IPS DF 4.7 (cell line): ENCODE data around the gene KLRK1.
"Not testable (repeated sequence)": the region's sequence is repeated elsewhere in the genome, so short reads cannot be mapped to it uniquely, and the experiment has no call there.

Experiments used
- DNase-seq: peaks from one replicate; pipeline ENCODE4 v3.0.0-alpha.2; 2013; ENCODE audit warnings: low spot score; ENCODE audit errors: extremely low read depth

Gene KLRK1

GRCh38 chr12:10389904-10390303 is at the start of gene KLRK1:
Gene KLRK1 (minus strand): TSS chr12:10390041. CDS start chr12:10388810, 1,231 bp downstream.
- no peak for DNase-seq

GRCh38 chr12:10437601-10438000 is 47.8 kb upstream of the KLRK1 start:
- DNase-seq = not testable (repeated sequence)

DNA sequence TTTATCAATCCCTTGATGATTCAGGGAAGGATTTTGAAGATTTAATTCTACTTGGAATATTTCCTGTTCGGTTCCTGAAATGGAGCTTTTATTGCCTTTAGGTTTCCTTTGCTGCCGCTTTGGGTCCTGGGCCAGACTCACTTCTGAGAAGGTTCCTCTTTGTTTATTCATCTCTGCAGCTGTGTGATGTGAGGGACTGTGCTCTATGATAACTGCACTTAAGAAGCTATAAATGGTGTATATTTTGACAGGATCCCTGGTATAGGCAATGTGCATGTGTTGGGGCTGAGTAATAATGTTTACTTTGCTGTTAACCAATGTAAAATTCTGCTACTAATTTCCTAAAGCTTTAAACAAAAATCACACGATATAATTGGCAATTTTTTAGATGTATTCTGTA is 46.0 kb upstream of the KLRK1 start, which contains the start of gene KLRC2:
Gene KLRC2 (minus strand): TSS at position 195 of the 400 bp plus-strand sequence. CDS start 24 bp downstream, at position 171.
- DNase-seq = not testable (repeated sequence)

DNA sequence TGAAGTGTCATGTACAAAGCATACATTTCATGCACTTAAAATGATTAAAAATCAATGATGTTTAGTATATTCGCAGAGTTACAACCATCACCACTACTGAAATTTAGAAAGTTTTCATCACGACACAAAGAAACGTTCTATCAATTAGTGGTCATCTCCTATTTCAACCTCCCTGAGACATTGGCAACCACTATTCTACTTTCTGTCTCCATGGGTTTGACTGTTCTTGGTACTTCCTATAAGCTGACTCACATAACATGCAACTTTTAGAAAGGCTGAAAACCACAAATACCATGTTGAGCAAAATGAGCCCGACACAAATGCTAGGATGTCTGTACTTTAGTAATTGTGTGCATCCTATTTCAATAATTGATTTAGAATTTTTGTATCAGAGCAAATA is 40.8 kb upstream of the KLRK1 start:
- not testable (repeated sequence) for DNase-seq

GRCh38 chr12:10425938-10426337 is 36.1 kb upstream of the KLRK1 start:
- not testable (repeated sequence) for DNase-seq

DNA sequence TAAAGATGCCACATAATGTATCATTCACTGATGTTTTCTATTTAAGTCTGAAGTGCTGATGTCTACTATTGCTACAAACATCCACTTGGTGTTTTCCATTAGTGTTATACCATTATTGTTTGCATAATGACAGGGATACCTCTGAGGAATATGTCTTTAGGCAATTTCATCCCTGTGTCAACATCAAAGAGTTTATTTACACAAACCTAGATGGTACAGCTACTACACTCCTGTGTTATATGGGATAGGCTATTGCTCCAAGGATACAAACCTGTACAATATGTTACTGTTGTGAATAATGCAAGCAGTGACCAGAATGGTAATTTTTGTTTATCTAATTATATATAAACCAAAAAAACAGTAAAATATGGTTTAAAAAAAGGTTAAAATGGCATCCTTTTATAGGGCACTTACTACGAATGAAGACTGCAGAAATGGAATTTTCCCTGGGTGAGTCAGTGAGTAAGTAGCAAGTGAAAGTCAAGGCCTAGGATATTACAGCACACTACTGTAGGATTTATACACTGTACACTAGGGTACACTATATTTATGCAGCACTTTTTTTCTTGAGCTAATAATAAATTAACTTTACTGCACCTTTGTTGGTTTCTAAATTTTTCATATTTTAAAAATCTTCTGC is 34.5 kb upstream of the KLRK1 start:
- not testable (repeated sequence) for DNase-seq

DNA sequence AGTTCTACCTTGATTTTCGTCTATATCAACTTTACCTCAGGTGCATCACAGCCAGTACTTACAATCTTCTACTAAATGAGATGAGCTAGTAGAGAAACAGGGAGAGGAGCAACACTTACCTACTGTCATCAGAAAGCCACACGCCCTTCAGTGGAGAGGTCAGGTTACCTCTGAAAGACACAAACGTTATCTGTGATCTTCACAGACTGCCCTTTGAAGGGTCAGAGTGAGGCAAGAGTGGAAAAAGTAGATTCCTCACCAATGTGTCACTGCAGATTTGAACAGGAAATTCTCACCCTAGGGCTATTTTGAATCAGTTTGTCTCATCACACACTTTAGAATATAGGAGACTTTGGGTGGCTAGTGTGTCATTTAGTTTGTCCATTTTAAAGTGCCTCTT is 32.3 kb upstream of the KLRK1 start:
- DNase-seq = not testable (repeated sequence)

- not testable (repeated sequence) for DNase-seq
These were observed 30.5 kb upstream of the KLRK1 start, which contains the start of gene KLRC3 for GRCh38 chr12:10420334-10420733. Gene KLRC3 (minus strand): TSS chr12:10420595. CDS start chr12:10420550, 45 bp downstream.

GRCh38 chr12:10409392-10409791 is 19.6 kb upstream of the KLRK1 start, which contains the start of gene KLRC4:
Gene KLRC4 (minus strand): TSS chr12:10409757. CDS start chr12:10409575, 182 bp downstream.
- DNase-seq = no peak

DNA sequence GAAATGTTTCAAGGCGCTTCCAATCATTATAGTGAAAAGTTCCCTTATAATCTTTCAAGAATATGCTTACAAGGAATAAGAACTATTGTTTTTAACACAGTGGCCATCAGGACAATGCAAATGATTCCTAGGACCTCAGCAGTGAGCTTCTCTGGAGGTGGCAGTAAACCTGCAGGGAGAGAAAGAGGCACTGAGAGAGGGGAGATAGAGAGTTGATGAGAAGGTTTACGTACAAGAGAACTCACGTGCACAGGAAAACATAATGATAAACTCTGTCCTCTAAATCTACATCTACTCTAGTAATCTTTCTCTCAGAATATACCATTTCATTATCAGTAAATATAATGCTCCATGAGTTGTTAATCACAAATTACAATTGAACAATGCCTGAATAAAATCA is 19.0 kb upstream of the KLRK1 start:
- no peak for DNase-seq

GRCh38 chr12:10406725-10407124 is 16.9 kb upstream of the KLRK1 start:
- no peak for DNase-seq

DNA sequence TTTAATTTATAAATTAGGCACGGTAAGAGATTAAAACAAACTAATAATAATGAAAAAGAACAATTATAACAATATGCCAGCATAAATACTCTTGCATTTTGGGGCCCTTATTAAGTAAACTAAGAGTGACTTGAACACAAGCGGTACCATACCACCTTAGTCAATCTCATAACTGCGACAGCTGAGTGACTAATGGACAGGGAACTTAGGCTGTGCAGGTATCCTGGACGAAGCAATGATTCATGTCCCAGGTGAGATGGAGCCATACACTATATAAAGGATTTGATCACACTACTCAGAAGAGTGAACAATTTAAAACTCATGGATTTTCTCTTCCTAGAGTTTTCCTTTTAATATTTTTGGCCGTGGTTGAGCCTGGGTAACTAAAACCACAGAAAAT is 15.5 kb upstream of the KLRK1 start:
- no peak for DNase-seq

- DNase-seq = no peak
These were observed 15.0 kb upstream of the KLRK1 start for GRCh38 chr12:10404798-10405197.

- DNase-seq = no peak
These were observed 11.0 kb upstream of the KLRK1 start for GRCh38 chr12:10400829-10401228.

DNA sequence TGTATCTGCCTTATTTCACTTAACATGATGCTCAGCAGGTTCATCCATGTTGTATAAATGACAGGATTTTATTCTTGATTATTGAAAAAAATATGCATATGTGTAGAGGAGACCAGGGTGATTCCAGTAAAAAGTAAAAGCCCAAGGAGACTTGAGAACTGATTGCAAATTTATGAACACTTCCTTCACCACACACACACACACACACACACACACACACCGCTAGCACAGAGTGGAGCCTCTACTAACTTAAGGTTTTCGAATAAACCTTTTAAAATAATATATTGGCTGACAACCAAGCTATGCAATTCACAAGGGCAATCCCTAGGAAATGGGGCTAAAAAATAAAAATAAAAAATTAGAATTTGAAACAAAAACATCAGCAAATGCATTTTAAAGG is 8.3 kb upstream of the KLRK1 start:
- no peak for DNase-seq

DNA sequence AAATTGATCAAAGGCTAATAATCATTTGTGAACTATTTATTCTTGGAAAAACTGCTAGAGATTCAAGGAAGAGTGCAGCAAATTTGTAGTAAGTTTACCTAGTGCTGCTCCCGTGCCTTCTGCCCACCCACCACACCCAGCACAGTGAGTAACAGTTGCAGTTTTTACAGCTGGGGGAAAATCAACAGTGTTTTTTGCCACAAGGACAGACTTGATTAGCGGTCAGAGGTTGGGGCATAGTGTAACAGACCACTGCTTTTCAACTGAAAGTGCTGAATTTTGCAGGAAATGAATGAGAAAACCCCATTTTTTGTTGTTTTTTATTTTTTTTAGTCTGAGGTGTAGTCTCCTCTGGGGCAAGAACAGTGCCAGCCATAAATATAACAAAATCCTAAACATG is 7.5 kb upstream of the KLRK1 start:
- DNase-seq = no peak

DNA sequence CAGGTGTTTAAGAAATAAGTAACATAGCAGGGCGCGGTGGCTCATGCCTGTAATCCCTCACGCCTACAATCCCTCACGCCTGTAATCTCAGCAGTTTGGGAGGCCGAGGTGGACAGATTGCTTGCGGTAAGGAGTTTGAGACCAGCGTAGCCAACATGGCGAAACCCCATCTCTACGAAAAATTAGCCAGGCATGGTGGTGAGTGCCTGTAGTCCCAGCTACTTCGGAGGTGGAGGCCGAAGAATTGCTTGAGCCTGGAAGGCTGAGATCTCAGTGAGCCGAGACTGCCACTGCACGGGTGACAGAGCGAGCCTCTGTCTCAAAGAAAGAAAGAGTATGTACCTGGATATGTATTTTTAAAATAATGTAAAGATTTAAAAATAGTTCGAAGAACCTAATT is 6.3 kb upstream of the KLRK1 start:
- not testable (repeated sequence) for DNase-seq

- DNase-seq = no peak
These were observed 5.7 kb upstream of the KLRK1 start for GRCh38 chr12:10395390-10395998.

GRCh38 chr12:10394531-10395152 is 4.8 kb upstream of the KLRK1 start:
- DNase-seq = not testable (repeated sequence)

DNA sequence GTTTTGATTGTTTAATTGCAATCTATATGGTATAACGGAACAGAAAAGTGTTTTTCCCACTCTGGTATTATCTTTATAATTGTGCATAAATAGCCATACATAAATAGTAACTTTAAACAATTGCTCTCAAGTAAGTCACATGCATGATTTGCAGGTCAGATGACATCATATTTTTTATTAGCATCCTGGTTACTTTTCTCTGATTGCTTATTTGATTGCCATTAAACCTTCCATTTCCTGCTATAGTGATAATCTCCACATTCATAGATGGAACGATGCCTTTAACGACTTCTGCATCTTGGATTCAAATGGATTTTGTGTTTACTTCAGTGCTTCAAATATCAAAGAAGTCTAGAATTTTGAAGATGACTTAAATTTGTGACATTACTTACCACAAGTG is 3.5 kb upstream of the KLRK1 start:
- no peak for DNase-seq

DNA sequence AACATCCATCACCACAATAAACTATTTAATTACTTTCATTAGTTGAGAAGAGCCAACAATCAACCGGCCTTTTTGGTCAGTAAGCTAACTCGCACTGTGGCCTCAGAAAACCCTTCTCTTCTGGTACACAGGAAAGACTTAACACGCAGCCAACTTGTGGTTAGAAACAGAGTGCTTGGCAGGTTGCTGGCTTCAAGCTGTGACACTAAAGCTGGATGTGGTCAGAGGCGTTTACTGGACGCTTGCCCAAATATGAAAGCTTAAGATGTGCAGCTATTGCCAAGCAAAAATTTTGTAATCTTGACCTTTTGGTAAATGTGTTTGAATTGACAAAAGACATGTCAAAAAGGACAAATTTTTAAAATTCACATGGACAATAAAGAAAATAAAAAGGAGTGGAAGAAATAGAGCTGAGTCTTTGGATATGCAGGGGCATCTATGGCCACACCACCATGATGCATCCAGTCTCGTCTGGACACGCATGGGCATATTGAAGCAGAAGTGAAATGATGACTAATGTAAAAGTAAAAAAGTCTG is 2.6 kb upstream of the KLRK1 start:
- no peak for DNase-seq

GRCh38 chr12:10390991-10391390 is 1.1 kb upstream of the KLRK1 start:
- DNase-seq = not testable (repeated sequence)
